GM21423 (cell line): ENCODE data around the gene LTB.
A peak's percentile ranks its signal among the peaks of the same experiment; 100 is the strongest.

ENCODE experiments used
- ATAC-seq: cut with Tn5 transposase; IDR thresholded peaks from one replicate; pipeline ENCODE4 v1.9.1; 2021; ENCODE audit warnings: mild to moderate bottlenecking, moderate library complexity; ENCODE audit not compliant: unreplicated experiment

The LTB gene

GRCh38 chr6:31576897-31577578 lies 5.2 kb downstream of the LTB start:
- no peak for ATAC-seq

GRCh38 chr6:31575952-31576685 lies 6.1 kb downstream of the LTB start:
- no peak for ATAC-seq

- no peak for ATAC-seq
Measured at GRCh38 chr6:31575335-31575901, 6.8 kb downstream of the LTB start, which contains the start of gene TNF. TSS of gene TNF (plus strand) at chr6:31575565. CDS start at chr6:31575742, 177 bp downstream.

- no peak for ATAC-seq
Measured at GRCh38 chr6:31574106-31575061, 7.8 kb downstream of the LTB start.

- ATAC-seq = no peak
Measured at GRCh38 chr6:31573239-31574105, 8.8 kb downstream of the LTB start.

- peak; percentile 36 for ATAC-seq
Measured at GRCh38 chr6:31572041-31572911, 9.9 kb downstream of the LTB start, which contains the start of gene LTA. TSS of gene LTA (plus strand) at chr6:31572289. CDS start at chr6:31572743, 454 bp downstream.

GRCh38 chr6:31569861-31570536 lies 12.2 kb downstream of the LTB start:
- ATAC-seq = no peak

GRCh38 chr6:31568537-31568961 lies 13.7 kb downstream of the LTB start:
- peak; percentile 60 for ATAC-seq

- no peak for ATAC-seq
Measured at GRCh38 chr6:31567531-31568370, 14.5 kb downstream of the LTB start.

- ATAC-seq = no peak
Measured at GRCh38 chr6:31560697-31561058, 21.5 kb downstream of the LTB start.

- ATAC-seq = peak; percentile 62
Measured at GRCh38 chr6:31559958-31560696, 22.1 kb downstream of the LTB start.

GRCh38 chr6:31559606-31559957 lies 22.6 kb downstream of the LTB start:
- no peak for ATAC-seq

- ATAC-seq = no peak
Measured at GRCh38 chr6:31558631-31559500, 23.4 kb downstream of the LTB start.

GRCh38 chr6:31558318-31558625 lies 24.0 kb downstream of the LTB start:
- no peak for ATAC-seq

GRCh38 chr6:31557443-31558317 lies 24.5 kb downstream of the LTB start:
- no peak for ATAC-seq
